ENCODE measurements around the gene TLN1. TPM values are rescaled to one million over a fixed set of nuclear protein-coding genes. Genes with fewer than 3 reads are reported as not detected.

Gene TLN1
- total and polyA plus RNA-seq, 2 donors (not counting 1 experiment from before 2014, with no cell fraction given): 102 to 280 TPM

- H3K36me3 ChIP-seq (replicated peaks in 1 of 2; ENCODE audit: control extremely low read depth in 1 of 2, control insufficient read depth in 1 of 2, extremely low read depth in 1 of 2, insufficient read depth in 2 of 2, low read length in 1 of 2): peaks cover 2 to 38% of the 10 kb centered on the region in 2 experiments
- intact Hi-C loops (cut with micrococcal nuclease): no loop called here
- no peak for TF ChIP-seq EZH2 (IDR thresholded peaks at IDR 0.05; ENCODE audit: borderline replicate concordance, insufficient read depth, low read depth, low read length, poor library complexity, severe bottlenecking)
- no peak for TF ChIP-seq CTCF (IDR thresholded peaks at IDR 0.05)
- Mint-ChIP-seq H3K4me3 (no peak overlapping the region), H3K9me3 (ENCODE audit: insufficient read depth) (no peaks in the 10 kb centered on the region), H3K27ac (peak overlapping the region; percentile 63), H3K27me3 (no peaks in the 10 kb centered on the region), H3K4me1 (peaks cover 52% of the 10 kb centered on the region)
- no peaks in the 10 kb centered on the region for H3K27me3 ChIP-seq (replicated peaks in 1 of 4; ENCODE audit: control extremely low read depth in 1 of 4, control insufficient read depth in 3 of 4, insufficient read depth in 4 of 4, low read length in 3 of 4)
- no peak overlapping the region for H3K4me3 ChIP-seq (ENCODE audit: control extremely low read depth in 1 of 5, extremely low read depth in 1 of 5, insufficient read depth in 1 of 5, low read depth in 2 of 5, low read length in 4 of 5)
- no peak overlapping the region for H3K9ac ChIP-seq (ENCODE audit: low read length)
- peaks cover 2% of the 10 kb centered on the region for H4K20me1 ChIP-seq (ENCODE audit: control insufficient read depth, insufficient read depth, low read length, poor library complexity, severe bottlenecking)
- H3K4me2 ChIP-seq (replicated peaks; ENCODE audit: low read depth, low read length, poor library complexity, severe bottlenecking): no peak overlapping the region
- 100% methylated on average over 2 of the region's 5 CpGs for WGBS (ENCODE audit: insufficient coverage)
- H3K79me2 ChIP-seq (ENCODE audit: control insufficient read depth, insufficient read depth, low read length): peaks cover 75% of the 10 kb centered on the region
- ATAC-seq (ENCODE audit: low read depth) (no peak), DNase-seq (no peak)
- H2AFZ ChIP-seq (ENCODE audit: insufficient read depth, low read depth, low read length, poor library complexity, severe bottlenecking): no peak overlapping the region
- POLR2A ChIA-PET: interaction anchor here (0.8 kb wide), 1 partner anchor 21 kb away, joined by 5 read pairs; the partner anchor contains the start of genes CREB3 and TLN1
- peaks cover 35 to 45% of the 10 kb centered on the region in 2 donors for H3K4me1 ChIP-seq (ENCODE audit: control insufficient read depth in 2 of 2, insufficient read depth in 2 of 2, low read length in 2 of 2)
- CTCF ChIA-PET: interaction anchor here (1.0 to 1.8 kb wide), 2 partner anchors 17 kb away, joined by 5 to 10 read pairs; no protein-coding TSS in a partner anchor
- no peak overlapping the region for H3K27ac ChIP-seq (ENCODE audit: low read length in 2 of 2)
- H3K9me3 ChIP-seq (ENCODE audit: control extremely low read depth in 1 of 3, control insufficient read depth in 2 of 3, insufficient read depth in 1 of 3, low read length in 2 of 3): no peaks in the 10 kb centered on the region
Observed at GRCh38 chr9:35753466-35753865, 21.5 kb upstream of the TLN1 start.

GRCh38 chr9:35750256-35750531 is 18.2 kb upstream of the TLN1 start:
- POLR2A ChIA-PET: interaction anchor here (1.3 to 2.4 kb wide), 2 partner anchors 18 to 64 kb away, joined by 3 to 29 read pairs; partner anchors contain the start of genes CREB3, HINT2 and TLN1
- H3K9me3 ChIP-seq (ENCODE audit: control extremely low read depth in 1 of 3, control insufficient read depth in 2 of 3, insufficient read depth in 1 of 3, low read length in 2 of 3): no peaks in the 10 kb centered on the region
- peaks cover 40 to 46% of the 10 kb centered on the region in 2 donors for H3K4me1 ChIP-seq (ENCODE audit: control insufficient read depth in 2 of 2, insufficient read depth in 2 of 2, low read length in 2 of 2)
- H4K20me1 ChIP-seq (ENCODE audit: control insufficient read depth, insufficient read depth, low read length, poor library complexity, severe bottlenecking): peaks cover 33% of the 10 kb centered on the region
- CTCF ChIA-PET: interaction anchor here (1.0 to 9.4 kb wide), 12 partner anchors 8 to 147 kb away, joined by 3 to 142 read pairs (median 5); partner anchors contain the start of genes CREB3, SPAG8 and TLN1
- TF ChIP-seq EZH2 (IDR thresholded peaks at IDR 0.05; ENCODE audit: borderline replicate concordance, insufficient read depth, low read depth, low read length, poor library complexity, severe bottlenecking) (no peak), CTCF (IDR thresholded peaks at IDR 0.05) (no peak)
- H3K27ac Mint-ChIP-seq: peak overlapping the region; percentile 96
- H3K4me2 ChIP-seq (replicated peaks; ENCODE audit: low read depth, low read length, poor library complexity, severe bottlenecking): peak overlapping the region; percentile 88
- no peaks in the 10 kb centered on the region for H3K9me3 Mint-ChIP-seq (ENCODE audit: insufficient read depth)
- peak overlapping the region; percentile 82 for H2AFZ ChIP-seq (ENCODE audit: insufficient read depth, low read depth, low read length, poor library complexity, severe bottlenecking)
- no peaks in the 10 kb centered on the region for H3K27me3 ChIP-seq (replicated peaks in 1 of 4; ENCODE audit: control extremely low read depth in 1 of 4, control insufficient read depth in 3 of 4, insufficient read depth in 4 of 4, low read length in 3 of 4)
- 17% methylated on average over 1 of the region's 4 CpGs for WGBS (ENCODE audit: insufficient coverage)
- intact Hi-C loops (cut with micrococcal nuclease): no loop called here
- peak overlapping the region; percentile 71 to 77 for H3K27ac ChIP-seq (ENCODE audit: low read length in 2 of 2)
- DNase-seq: no peak
- H3K4me3 Mint-ChIP-seq: peak overlapping the region; percentile 96
- peaks cover 92% of the 10 kb centered on the region for H3K79me2 ChIP-seq (ENCODE audit: control insufficient read depth, insufficient read depth, low read length)
- H3K27me3 Mint-ChIP-seq: no peaks in the 10 kb centered on the region
- peak overlapping the region; percentile 81 for H3K9ac ChIP-seq (ENCODE audit: low read length)
- ATAC-seq (ENCODE audit: low read depth): no peak
- peak overlapping the region in 4 of 5 experiments; percentile 73 to 92 (median 88) for H3K4me3 ChIP-seq (ENCODE audit: control extremely low read depth in 1 of 5, extremely low read depth in 1 of 5, insufficient read depth in 1 of 5, low read depth in 2 of 5, low read length in 4 of 5)
- H3K4me1 Mint-ChIP-seq: peaks cover 52% of the 10 kb centered on the region
- H3K36me3 ChIP-seq (replicated peaks in 1 of 2; ENCODE audit: control extremely low read depth in 1 of 2, control insufficient read depth in 1 of 2, extremely low read depth in 1 of 2, insufficient read depth in 2 of 2, low read length in 1 of 2): peaks cover 2 to 38% of the 10 kb centered on the region in 2 experiments
